GM21447 (cell line): Measurements from ENCODE around the gene MRPS6.

Experiments used
- ATAC-seq: cut with Tn5 transposase; IDR thresholded peaks from one replicate; pipeline ENCODE4 v1.9.1; 2021; ENCODE audit not compliant: unreplicated experiment

Gene MRPS6

DNA sequence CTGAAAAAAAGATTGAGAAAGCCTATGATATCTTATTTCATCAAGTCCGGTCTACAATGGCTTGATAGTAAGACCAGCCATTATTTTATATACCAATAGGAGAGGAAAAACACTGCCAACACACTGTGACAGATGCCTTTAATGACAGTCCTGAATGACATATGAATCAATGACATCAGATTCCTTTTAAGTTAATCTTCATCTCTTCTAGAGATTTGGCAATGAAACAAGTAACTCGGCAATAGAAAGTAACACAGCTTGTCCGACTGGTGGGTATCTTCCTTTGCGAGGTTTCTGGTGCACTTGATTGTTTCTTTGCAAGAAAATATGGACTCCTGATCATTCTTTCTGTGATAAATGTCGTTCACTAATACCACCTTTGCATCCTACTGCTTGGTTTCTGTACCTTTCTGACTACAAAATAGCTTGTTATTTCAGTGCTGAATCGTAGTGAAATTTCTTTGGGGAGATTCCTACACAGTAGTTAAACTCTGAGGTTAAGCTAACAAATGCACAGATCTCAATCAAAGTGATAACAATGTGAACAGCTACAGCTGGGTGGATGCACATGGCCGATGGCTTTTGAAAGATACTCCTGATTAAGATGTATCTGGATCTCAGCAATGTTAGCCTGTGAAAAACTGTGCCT is 104.7 kb downstream of the MRPS6 start:
- ATAC-seq: no peak

DNA sequence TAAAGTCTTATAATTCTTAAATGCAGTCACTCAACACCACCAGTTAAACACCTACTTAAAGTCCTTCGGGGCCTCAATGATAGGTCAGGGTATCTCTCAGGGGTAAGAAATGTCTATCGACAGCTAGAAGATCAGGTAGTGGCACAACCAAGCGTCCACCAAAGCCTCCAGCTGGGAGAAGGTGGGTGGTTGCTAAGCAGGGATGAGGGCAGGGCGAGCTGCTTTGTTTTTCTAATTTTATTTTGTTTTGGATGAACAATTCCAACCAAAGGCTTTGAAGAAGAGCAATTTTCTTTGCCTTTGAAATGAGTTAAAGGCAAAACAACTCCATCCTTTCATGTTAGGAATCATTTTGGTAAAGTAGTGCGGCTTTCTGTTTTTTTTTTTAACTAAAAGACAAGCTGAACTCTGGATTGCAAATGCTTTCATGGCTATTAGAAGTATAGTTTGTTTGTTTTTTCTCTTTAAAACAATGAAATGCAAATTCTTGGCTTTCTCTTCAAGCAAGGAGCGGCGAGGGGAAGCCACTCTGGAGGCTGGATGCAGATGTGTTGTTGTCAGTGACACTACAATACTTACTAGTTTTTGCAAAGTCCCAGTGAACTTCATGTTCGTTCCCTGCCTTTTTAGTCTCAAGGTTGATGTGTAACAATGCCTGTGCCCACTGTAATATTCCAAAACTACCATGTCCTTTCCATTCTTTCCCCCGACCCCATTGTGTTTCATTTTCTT is 106.0 kb downstream of the MRPS6 start:
- no peak for ATAC-seq

GRCh38 chr21:34180407-34180806 is 107.0 kb downstream of the MRPS6 start:
- ATAC-seq: no peak

DNA sequence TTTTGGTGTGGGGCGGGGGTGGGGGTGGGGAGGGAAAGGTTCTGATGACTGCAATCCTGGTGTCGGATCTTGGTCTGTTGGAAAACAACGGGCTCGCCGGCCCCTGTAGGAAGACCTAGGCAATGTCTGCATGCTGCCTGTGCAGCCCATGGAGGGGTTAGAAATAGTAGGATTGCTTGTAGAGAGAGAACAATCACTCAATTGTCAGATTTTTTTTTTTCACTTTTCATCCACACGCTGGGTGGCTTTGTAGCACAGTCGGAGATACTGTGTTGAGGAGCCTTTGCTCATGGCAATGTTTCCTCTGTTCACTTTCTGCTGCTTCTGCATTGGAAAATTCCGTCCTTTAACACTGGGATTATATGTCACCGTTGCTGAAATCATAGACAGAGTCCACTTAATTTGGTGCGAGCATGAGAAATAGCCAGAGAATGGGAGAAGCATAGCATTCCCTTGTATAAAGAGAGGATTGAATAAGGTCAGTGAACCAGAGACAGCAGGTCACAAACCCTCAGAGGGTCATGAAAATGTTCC is 107.5 kb downstream of the MRPS6 start:
- no peak for ATAC-seq

DNA sequence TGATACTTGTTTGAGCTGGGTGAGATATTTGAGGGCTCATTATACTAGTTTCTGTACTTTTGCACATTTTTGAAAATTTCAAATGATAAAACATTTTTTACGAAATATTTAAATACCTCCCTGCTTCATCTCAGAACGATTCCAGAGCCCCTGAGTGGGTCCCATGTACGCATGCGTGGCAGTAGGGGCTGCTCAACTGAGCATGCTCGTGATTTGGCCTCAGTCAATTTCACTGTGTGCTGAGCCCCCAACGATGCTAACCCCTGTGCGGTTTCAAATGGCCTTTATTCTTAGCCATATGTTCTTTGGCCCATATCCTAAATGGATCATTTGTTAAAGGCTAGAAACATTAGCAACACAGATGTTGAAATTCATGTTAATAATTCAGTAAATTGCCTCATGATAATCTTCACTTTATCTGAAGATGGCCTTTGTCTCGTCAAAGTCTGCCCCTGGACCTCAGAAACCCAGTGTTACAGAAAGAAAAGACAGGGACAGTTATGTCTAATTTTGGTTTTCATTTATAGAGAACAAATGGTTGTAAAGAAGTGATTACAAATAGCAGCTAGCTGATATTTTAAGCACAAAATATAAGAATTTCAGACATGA is 108.2 kb downstream of the MRPS6 start:
- ATAC-seq: no peak

GRCh38 chr21:34182436-34182835 is 109.1 kb downstream of the MRPS6 start:
- ATAC-seq: no peak

DNA sequence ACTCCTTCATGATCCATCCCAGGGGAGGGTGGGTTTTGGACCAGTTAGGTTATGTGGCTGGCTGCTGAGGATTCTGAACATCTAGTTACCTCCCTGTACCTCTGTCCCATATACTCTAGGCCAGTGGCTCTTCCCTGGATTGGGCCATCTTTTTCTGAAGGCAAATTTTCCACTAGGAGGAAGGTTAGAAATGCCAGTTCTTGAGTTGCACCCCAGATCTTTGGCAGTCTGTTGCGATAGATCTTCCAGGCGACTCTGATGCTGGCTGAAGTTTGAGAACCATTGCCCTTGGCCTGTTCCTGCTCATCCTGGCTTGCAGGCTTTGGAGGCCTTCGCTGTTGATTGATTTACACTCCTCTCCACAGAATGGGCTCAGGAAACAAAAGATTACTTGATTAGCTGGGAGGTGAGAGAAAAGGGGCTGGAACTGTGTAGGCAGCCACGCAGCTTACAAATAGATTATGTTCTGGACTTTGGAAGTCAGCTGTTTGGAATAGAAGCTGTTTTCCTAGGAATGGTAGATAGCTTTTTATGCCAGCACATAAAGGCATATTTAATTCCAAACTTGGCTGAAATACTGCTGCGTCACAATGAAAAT is 110.1 kb downstream of the MRPS6 start:
- ATAC-seq: no peak

GRCh38 chr21:34184232-34184631 is 110.9 kb downstream of the MRPS6 start:
- no peak for ATAC-seq

- ATAC-seq: no peak
Measured at GRCh38 chr21:34185026-34185750, 111.8 kb downstream of the MRPS6 start.

DNA sequence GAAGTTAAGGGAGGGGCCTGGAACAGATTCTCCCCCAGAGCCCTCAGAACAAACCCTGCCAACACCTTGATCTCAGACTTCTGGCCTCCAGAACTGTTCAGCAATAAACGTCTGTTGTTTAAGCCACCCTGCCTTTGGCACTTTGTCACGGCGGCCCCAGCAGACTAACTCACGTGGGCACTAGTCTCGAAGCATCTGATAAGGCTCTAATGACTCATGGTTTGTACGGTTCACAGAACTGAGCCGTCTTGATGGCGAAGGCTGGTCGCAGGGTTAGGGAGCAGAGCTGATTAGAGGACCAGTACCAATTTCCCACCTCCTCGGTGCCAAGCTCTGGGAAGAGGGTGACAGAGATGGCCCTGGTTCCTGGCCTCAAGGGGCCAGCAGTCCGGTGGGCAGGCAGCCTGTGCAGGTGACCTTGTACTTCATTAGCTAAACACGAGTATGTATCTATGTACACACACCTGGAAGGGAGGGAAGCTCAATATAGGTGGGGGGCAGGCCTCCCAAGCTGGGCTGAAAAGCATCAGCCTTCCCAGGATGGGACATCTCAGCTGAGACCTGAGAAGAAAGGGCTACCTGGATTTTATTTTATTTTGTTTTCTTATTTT is 112.8 kb downstream of the MRPS6 start:
- no peak for ATAC-seq

GRCh38 chr21:34187935-34188334 is 114.6 kb downstream of the MRPS6 start:
- ATAC-seq: no peak

DNA sequence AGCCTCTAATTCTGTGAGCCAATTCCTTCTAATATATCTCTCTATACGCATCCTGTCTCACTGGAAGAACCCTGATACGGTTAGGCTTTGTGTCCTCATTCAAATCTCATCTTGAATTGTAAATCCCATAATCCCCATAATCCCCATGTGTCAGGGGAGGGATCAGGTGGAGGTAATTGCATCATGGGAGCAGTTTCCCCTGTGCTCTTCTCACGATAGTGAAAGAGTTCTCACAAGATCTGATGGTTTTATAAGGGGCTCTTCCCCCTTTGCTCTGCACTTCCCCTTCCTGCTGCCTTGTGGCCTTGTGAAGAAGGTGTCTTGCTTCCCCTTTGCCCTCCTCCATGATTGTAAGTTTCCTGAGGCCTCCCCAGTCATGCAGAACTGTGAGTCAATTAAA is 116.1 kb downstream of the MRPS6 start:
- no peak for ATAC-seq

GRCh38 chr21:34190576-34191321 is 117.4 kb downstream of the MRPS6 start:
- ATAC-seq: no peak

DNA sequence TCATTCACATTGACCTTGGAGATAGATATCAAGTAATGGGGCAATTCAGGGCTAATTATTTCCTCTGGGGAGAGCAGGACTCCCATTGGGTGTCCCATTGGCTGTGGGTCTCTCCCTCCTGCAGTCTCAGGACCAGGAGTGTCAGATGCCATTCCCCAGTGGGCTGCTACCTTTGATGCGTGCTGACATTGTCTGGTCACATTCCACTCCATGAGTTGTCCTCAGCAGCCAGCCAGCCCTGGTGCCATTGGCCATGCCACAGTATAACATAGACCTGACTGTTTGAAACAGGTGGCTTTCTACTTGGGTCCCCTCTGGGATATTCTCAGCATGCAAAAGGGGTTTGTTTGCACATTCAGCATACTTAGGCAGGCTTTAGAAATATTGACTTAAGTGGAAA is 118.5 kb downstream of the MRPS6 start:
- no peak for ATAC-seq
